Central memory CD8-positive, alpha-beta T cell (primary cell): ENCODE measurements around the gene SLC28A1.

ENCODE experiments used
- ATAC-seq: fragments of 150-1000 bp; cut with Tn5 transposase; replicated peaks from 2 replicates; pipeline ENCODE4 v1.10.0; 2022; ENCODE audit warnings: mild to moderate bottlenecking, moderate FRiP score, moderate number of reproducible peaks; ENCODE audit not compliant: poor library complexity, severe bottlenecking; ENCODE audit errors: extremely low read depth
- DNase-seq, 2 donors: peaks; one replicate each; pipeline ENCODE4 v3.0.0; 2021; ENCODE audit warnings: low spot score in 2 of 2
- H3K27ac Mint-ChIP-seq: one replicate; pipeline ENCODE4 v1.8.0; 2022; ENCODE audit warnings: low read depth, mild to moderate bottlenecking, moderate library complexity, mixed read lengths
- H3K27me3 Mint-ChIP-seq: one replicate; pipeline ENCODE4 v1.8.0; 2022; ENCODE audit warnings: mixed read lengths
- H3K36me3 Mint-ChIP-seq: one replicate; pipeline ENCODE4 v1.8.0; 2022; ENCODE audit warnings: mild to moderate bottlenecking, moderate library complexity, mixed read lengths; ENCODE audit not compliant: insufficient read depth
- H3K4me1 Mint-ChIP-seq: one replicate; pipeline ENCODE4 v1.8.0; 2022; ENCODE audit warnings: mixed read lengths
- H3K4me3 Mint-ChIP-seq: one replicate; pipeline ENCODE4 v1.8.0; 2022; ENCODE audit warnings: mild to moderate bottlenecking, moderate library complexity, mixed read lengths
- H3K9me3 Mint-ChIP-seq: one replicate; pipeline ENCODE4 v1.8.0; 2022; ENCODE audit warnings: mixed read lengths

Gene SLC28A1

GRCh38 chr15:84947947-84948830, 63.7 kb downstream of the SLC28A1 start:
- DNase-seq, result no peak
- Mint-ChIP-seq H3K9me3 (no peaks in the 10 kb centered on the region), H3K4me3 (no peak overlapping the region), H3K27me3 (peaks cover 15% of the 10 kb centered on the region), H3K36me3 (peaks cover 2% of the 10 kb centered on the region), H3K4me1 (no peaks in the 10 kb centered on the region), H3K27ac (no peak overlapping the region)
- ATAC-seq, result no peak

DNA sequence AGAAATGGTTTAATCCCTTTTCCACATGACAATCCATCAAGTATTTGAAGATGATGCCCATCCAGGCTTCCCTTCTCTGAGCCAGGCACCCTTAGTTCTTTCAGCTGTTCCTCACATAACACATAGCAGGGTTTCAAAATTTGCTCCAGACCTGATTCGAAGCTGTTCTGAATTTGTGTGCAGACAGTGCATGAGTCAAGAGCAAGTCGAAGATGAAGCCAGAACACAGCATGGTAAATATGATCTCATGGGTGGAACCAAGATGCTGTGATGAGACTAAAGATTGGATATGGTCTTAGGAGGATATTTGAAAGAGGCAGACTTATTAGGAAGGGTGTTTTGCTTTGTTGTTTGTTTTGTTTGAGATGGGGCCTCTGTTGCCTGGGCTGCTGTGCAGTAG, 64.6 kb downstream of the SLC28A1 start:
- H3K36me3 Mint-ChIP-seq, result peaks cover 2% of the 10 kb centered on the region
- no peak overlapping the region for H3K27ac Mint-ChIP-seq
- peaks cover 15% of the 10 kb centered on the region for H3K27me3 Mint-ChIP-seq
- no peaks in the 10 kb centered on the region for H3K4me1 Mint-ChIP-seq
- no peaks in the 10 kb centered on the region for H3K9me3 Mint-ChIP-seq
- ATAC-seq (no peak), DNase-seq (no peak)
- H3K4me3 Mint-ChIP-seq, result no peak overlapping the region

- H3K4me1 Mint-ChIP-seq, result no peaks in the 10 kb centered on the region
- H3K9me3 Mint-ChIP-seq, result no peaks in the 10 kb centered on the region
- H3K27ac Mint-ChIP-seq, result no peak overlapping the region
- DNase-seq (no peak), ATAC-seq (no peak)
- peaks cover 2% of the 10 kb centered on the region for H3K36me3 Mint-ChIP-seq
- H3K27me3 Mint-ChIP-seq, result peaks cover 15% of the 10 kb centered on the region
- H3K4me3 Mint-ChIP-seq, result no peak overlapping the region
Observed at GRCh38 chr15:84949845-84950569, 65.5 kb downstream of the SLC28A1 start.

- Mint-ChIP-seq H3K36me3 (no peaks in the 10 kb centered on the region), H3K4me1 (no peaks in the 10 kb centered on the region), H3K9me3 (no peaks in the 10 kb centered on the region), H3K27me3 (peaks cover 18% of the 10 kb centered on the region), H3K27ac (no peak overlapping the region), H3K4me3 (no peak overlapping the region)
- ATAC-seq (no peak), DNase-seq (no peak)
Observed at GRCh38 chr15:84950570-84951111, 66.2 kb downstream of the SLC28A1 start.

DNA sequence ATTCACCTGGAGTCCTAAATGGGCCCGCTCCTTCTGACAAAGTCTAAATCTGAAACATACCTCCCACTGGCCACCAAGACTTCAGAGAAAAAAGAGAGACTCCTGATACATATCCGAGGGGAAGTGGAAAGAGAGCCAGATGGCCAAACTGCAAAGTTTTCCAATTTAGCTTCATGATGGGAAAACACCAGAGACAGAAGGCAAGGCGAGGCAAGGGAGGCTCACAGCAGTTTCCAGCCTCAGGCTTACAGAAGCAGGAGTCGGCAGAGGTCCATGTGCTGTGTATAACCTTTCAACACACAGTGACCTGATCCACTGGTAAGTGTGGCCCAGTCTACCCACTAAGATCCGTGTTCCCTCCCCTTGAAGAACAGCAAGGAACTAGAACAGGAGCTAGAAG, 67.3 kb downstream of the SLC28A1 start:
- ATAC-seq, result no peak
- Mint-ChIP-seq H3K36me3 (no peaks in the 10 kb centered on the region), H3K4me1 (no peaks in the 10 kb centered on the region), H3K27me3 (peaks cover 29% of the 10 kb centered on the region), H3K9me3 (no peaks in the 10 kb centered on the region), H3K4me3 (no peak overlapping the region), H3K27ac (no peak overlapping the region)
- no peak for DNase-seq

GRCh38 chr15:84953136-84953535, 68.7 kb downstream of the SLC28A1 start:
- ATAC-seq (no peak), DNase-seq (no peak)
- Mint-ChIP-seq H3K27me3 (peaks cover 40% of the 10 kb centered on the region), H3K36me3 (no peaks in the 10 kb centered on the region), H3K27ac (no peak overlapping the region), H3K4me1 (no peaks in the 10 kb centered on the region), H3K4me3 (no peak overlapping the region), H3K9me3 (no peaks in the 10 kb centered on the region)

DNA sequence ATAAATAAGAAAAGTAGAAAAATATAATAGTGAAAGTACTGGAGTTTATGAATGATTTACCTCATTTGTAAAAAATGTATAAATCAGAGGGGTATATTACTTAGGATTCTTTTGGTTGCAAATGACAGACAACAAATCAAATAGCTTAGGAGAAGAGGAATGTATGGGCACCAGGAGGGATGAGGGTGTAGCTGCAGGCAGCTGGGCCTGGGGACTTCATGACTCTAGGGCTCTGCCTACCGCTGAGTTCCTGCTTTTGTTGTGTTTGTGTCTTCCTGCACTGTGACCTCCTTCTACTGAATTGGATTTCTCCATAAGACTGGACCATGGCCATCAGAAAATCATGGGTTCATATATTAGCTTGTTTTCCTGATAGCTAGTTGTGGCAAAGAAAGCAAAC, 69.3 kb downstream of the SLC28A1 start:
- peaks cover 40% of the 10 kb centered on the region for H3K27me3 Mint-ChIP-seq
- H3K36me3 Mint-ChIP-seq, result no peaks in the 10 kb centered on the region
- H3K9me3 Mint-ChIP-seq, result no peaks in the 10 kb centered on the region
- DNase-seq, result no peak
- no peak overlapping the region for H3K4me3 Mint-ChIP-seq
- no peak overlapping the region for H3K27ac Mint-ChIP-seq
- no peaks in the 10 kb centered on the region for H3K4me1 Mint-ChIP-seq
- no peak for ATAC-seq

DNA sequence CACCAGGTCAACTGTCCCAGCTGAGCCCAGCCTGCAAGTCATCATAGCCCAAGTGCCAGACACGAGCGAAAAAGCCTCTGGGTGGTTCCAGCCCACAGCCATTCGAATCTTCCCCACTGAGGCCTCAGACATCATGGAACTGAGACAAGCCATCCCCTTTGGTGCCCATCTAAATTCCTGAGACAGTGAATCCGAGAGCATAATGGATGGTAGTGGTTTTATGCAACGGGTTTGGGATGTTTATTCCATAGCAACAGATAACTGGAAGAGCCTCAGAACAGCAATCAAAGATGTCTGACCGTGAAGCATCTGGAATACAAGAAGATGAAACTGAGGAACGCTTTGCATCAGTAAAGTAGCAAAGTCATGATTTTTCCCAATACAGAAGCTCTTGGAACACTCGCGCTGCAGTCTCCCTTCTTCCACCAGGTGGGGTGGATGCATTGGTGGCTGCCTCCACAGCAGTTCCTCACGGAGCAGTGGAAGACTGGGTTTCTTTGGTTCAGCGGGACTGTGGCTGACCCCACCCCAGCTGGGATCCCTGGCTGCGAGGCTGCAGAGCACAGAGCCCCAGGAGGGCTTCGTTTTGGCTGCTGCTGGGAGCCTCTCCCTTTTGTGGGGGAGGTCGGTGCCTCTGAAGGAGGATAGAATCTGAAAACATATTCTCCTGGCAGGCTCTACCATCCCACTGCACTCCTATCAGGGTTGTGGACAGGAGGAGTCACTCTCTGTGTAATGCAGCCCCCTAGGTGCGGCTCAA, 70.8 kb downstream of the SLC28A1 start:
- H3K4me3 Mint-ChIP-seq, result no peak overlapping the region
- no peaks in the 10 kb centered on the region for H3K36me3 Mint-ChIP-seq
- H3K9me3 Mint-ChIP-seq, result no peaks in the 10 kb centered on the region
- no peak for DNase-seq
- no peak overlapping the region for H3K27ac Mint-ChIP-seq
- ATAC-seq, result no peak
- no peaks in the 10 kb centered on the region for H3K4me1 Mint-ChIP-seq
- peaks cover 42% of the 10 kb centered on the region for H3K27me3 Mint-ChIP-seq

- Mint-ChIP-seq H3K9me3 (no peaks in the 10 kb centered on the region), H3K27ac (no peak overlapping the region), H3K4me1 (no peaks in the 10 kb centered on the region), H3K27me3 (peaks cover 45% of the 10 kb centered on the region), H3K4me3 (no peak overlapping the region), H3K36me3 (no peaks in the 10 kb centered on the region)
- DNase-seq (no peak), ATAC-seq (no peak)
Observed at GRCh38 chr15:84956199-84956598, 71.7 kb downstream of the SLC28A1 start.

- peaks cover 76% of the 10 kb centered on the region for H3K27me3 Mint-ChIP-seq
- H3K36me3 Mint-ChIP-seq, result peaks cover 3% of the 10 kb centered on the region
- no peaks in the 10 kb centered on the region for H3K9me3 Mint-ChIP-seq
- H3K4me1 Mint-ChIP-seq, result no peaks in the 10 kb centered on the region
- H3K27ac Mint-ChIP-seq, result no peak overlapping the region
- no peak overlapping the region for H3K4me3 Mint-ChIP-seq
- ATAC-seq, result no peak
- no peak for DNase-seq
Observed at GRCh38 chr15:84960391-84961113, 76.1 kb downstream of the SLC28A1 start.

GRCh38 chr15:84961114-84961452, 76.6 kb downstream of the SLC28A1 start:
- H3K27ac Mint-ChIP-seq, result no peak overlapping the region
- peaks cover 70% of the 10 kb centered on the region for H3K27me3 Mint-ChIP-seq
- H3K4me1 Mint-ChIP-seq, result no peaks in the 10 kb centered on the region
- H3K4me3 Mint-ChIP-seq, result no peak overlapping the region
- DNase-seq (no peak), ATAC-seq (no peak)
- H3K9me3 Mint-ChIP-seq, result no peaks in the 10 kb centered on the region
- H3K36me3 Mint-ChIP-seq, result peaks cover 3% of the 10 kb centered on the region

- H3K9me3 Mint-ChIP-seq, result no peaks in the 10 kb centered on the region
- H3K27ac Mint-ChIP-seq, result no peak overlapping the region
- ATAC-seq, result no peak
- H3K4me3 Mint-ChIP-seq, result no peak overlapping the region
- H3K4me1 Mint-ChIP-seq, result no peaks in the 10 kb centered on the region
- H3K36me3 Mint-ChIP-seq, result peaks cover 3% of the 10 kb centered on the region
- no peak for DNase-seq
- peaks cover 64% of the 10 kb centered on the region for H3K27me3 Mint-ChIP-seq
Observed at GRCh38 chr15:84961707-84962106, 77.2 kb downstream of the SLC28A1 start.
